Peyer's patch (tissue), 4 donors: ENCODE measurements around the gene ANKRD55.
"Not testable (repeated sequence)": the region's sequence is repeated elsewhere in the genome, so short reads cannot be mapped to it uniquely, and the experiment has no call there.

Experiments used
- CTCF ChIP-seq, 6 experiments: fragments of 450-650 bp in 4 of 6; fragments of 200-600 bp in 2 of 6; sonication (generic) in 1 of 6; IDR thresholded peaks; one replicate each; pipeline ENCODE4 v1.5.1; 2017 to 2019; ENCODE audit warnings: antibody characterized with exemption in 6 of 6, mild to moderate bottlenecking in 3 of 6, moderate library complexity in 1 of 6
- POLR2A ChIP-seq, 2 donors: fragments of 450-650 bp; IDR thresholded peaks; one replicate each; pipeline ENCODE4 v1.5.1; 2017; ENCODE audit warnings: antibody characterized with exemption in 2 of 2, mild to moderate bottlenecking in 2 of 2, moderate library complexity in 2 of 2

GRCh38 chr5:56203936-56204335, 29.2 kb downstream of the ANKRD55 start:
- not testable (repeated sequence) for TF ChIP-seq CTCF, POLR2A (IDR thresholded peaks at IDR 0.05)
